SK-N-SH (cell line): ENCODE measurements around the gene WDR62. TPM values are rescaled to one million over a fixed set of nuclear protein-coding genes. Genes with fewer than 3 reads are reported as not detected.

Experiments
- CTCF ChIA-PET: fragments of 300-600, 350-600 bp; formaldehyde crosslinking; extraction: SDS; loops from one replicate; lab custom pipeline; 2021; lab: Yijun Ruan, JAX
- POLR2A ChIA-PET: fragments of 350-600 bp; sonication (Branson Sonifier 250); formaldehyde crosslinking; extraction: SDS; loops from one replicate; lab custom pipeline; 2020; ENCODE audit warnings: antibody characterized with exemption, inconsistent platforms; lab: Yijun Ruan, JAX
- DNase-seq: peaks from one replicate; pipeline ENCODE4 v3.0.0; 2012
- H2AFZ ChIP-seq: fragments of 200-600 bp; sonication (generic); 2 replicates; pipeline ENCODE4 v1.8.1; 2016; ENCODE audit warnings: antibody characterized with exemption, mild to moderate bottlenecking, low read depth
- H3F3A ChIP-seq: fragments of 200-600 bp; sonication (generic); replicated peaks from 2 replicates; pipeline ENCODE3; 2016; ENCODE audit warnings: antibody characterized with exemption, mild to moderate bottlenecking; ENCODE audit not compliant: insufficient read depth
- H3K27ac ChIP-seq, 2 experiments: fragments of 200-500 bp in 1 of 2; fragments of 200-600 bp in 1 of 2; sonication (Bioruptor generic) in 1 of 2; sonication (generic), shearing (Covaris generic) in 1 of 2; 2 replicates each; pipeline versions ENCODE4 v1.5.1 to v1.6.1; 2014 to 2016; ENCODE audit warnings: low read depth in 2 of 2, inconsistent platforms in 1 of 2, low read length in 1 of 2, mild to moderate bottlenecking in 1 of 2, mixed read lengths in 1 of 2
- H3K27me3 ChIP-seq: fragments of 200-600 bp; sonication (generic), shearing (Covaris generic); 2 replicates; pipeline ENCODE4 v1.6.1; 2016; ENCODE audit warnings: mixed run types; ENCODE audit not compliant: insufficient read depth
- H3K36me3 ChIP-seq, 2 experiments: fragments of 200-500 bp in 1 of 2; fragments of 200-600 bp in 1 of 2; sonication (Bioruptor generic) in 1 of 2; sonication (generic) in 1 of 2; replicated peaks in 1 of 2; 2 replicates each; pipeline versions ENCODE3 to v1.5.1; 2014 to 2016; ENCODE audit warnings: low read length in 1 of 2, mild to moderate bottlenecking in 1 of 2; ENCODE audit not compliant: insufficient read depth in 2 of 2, control insufficient read depth in 1 of 2
- H3K4me1 ChIP-seq, 2 experiments: fragments of 200-500 bp in 1 of 2; fragments of 200-600 bp in 1 of 2; sonication (Bioruptor generic) in 1 of 2; sonication (generic), shearing (Covaris generic) in 1 of 2; 2 replicates each; pipeline versions ENCODE4 v1.5.1 to v1.6.1; 2014 to 2016; ENCODE audit warnings: low read depth in 1 of 2, low read length in 1 of 2, mixed run types in 1 of 2; ENCODE audit not compliant: insufficient read depth in 2 of 2, control insufficient read depth in 1 of 2
- H3K4me2 ChIP-seq: fragments of 200-600 bp; sonication (generic), shearing (Covaris generic); 2 replicates; pipeline ENCODE4 v1.6.1; 2017; ENCODE audit warnings: mixed run types
- H3K4me3 ChIP-seq, 2 experiments: fragments of 200-500 bp in 1 of 2; fragments of 200-600 bp in 1 of 2; sonication (Bioruptor generic) in 1 of 2; sonication (generic), shearing (Covaris generic) in 1 of 2; 2 replicates each; pipeline versions ENCODE4 v1.5.1 to v1.8.1; 2014 to 2016; ENCODE audit warnings: low read depth in 2 of 2, inconsistent platforms in 1 of 2, low read length in 1 of 2, mild to moderate bottlenecking in 1 of 2, mixed read lengths in 1 of 2, moderate library complexity in 1 of 2
- H3K79me2 ChIP-seq: fragments of 200-600 bp; sonication (generic); 2 replicates; pipeline ENCODE4 v1.8.1; 2017; ENCODE audit warnings: mild to moderate bottlenecking; ENCODE audit not compliant: insufficient read depth
- H3K9ac ChIP-seq: fragments of 200-600 bp; sonication (generic); 2 replicates; pipeline ENCODE4 v1.6.1; 2017; ENCODE audit warnings: mixed run types
- H3K9me2 ChIP-seq: fragments of 200-600 bp; sonication (generic); 2 replicates; pipeline ENCODE4 v1.6.1; 2017; ENCODE audit warnings: mixed run types
- H3K9me3 ChIP-seq: fragments of 200-600 bp; sonication (generic); 2 replicates; pipeline ENCODE4 v1.6.1; 2017; ENCODE audit warnings: mixed run types, mild to moderate bottlenecking, moderate library complexity
- H4K20me1 ChIP-seq: fragments of 200-600 bp; sonication (generic); 2 replicates; pipeline ENCODE4 v1.6.1; 2017; ENCODE audit warnings: mild to moderate bottlenecking, mixed run types; ENCODE audit not compliant: insufficient read depth
- CHD2 ChIP-seq: fragments of 150-350 bp; IDR thresholded peaks from 2 replicates; pipeline ENCODE4 v1.6.1; 2018; ENCODE audit warnings: low read length; ENCODE audit not compliant: partially characterized antibody
- ELF1 ChIP-seq: IDR thresholded peaks from 2 replicates; pipeline ENCODE4 v1.4.0; 2012
- EP300 ChIP-seq, 2 experiments: IDR thresholded peaks; 2 replicates each; pipeline versions ENCODE4 v1.4.0 to v1.6.1; 2012; ENCODE audit warnings: borderline replicate concordance in 1 of 2, low read depth in 1 of 2, low read length in 1 of 2
- EZH2phosphoT487 ChIP-seq: fragments of 200-600 bp; sonication (generic); IDR thresholded peaks from 2 replicates; pipeline ENCODE4 v1.6.1; 2017; ENCODE audit warnings: low read depth, mixed run types, mild to moderate bottlenecking, antibody characterized with exemption, moderate library complexity, borderline replicate concordance
- GABPA ChIP-seq: IDR thresholded peaks from 2 replicates; pipeline ENCODE4 v1.4.0; 2012; ENCODE audit warnings: low read depth, mild to moderate bottlenecking
- GATA2 ChIP-seq: sonication (generic); formaldehyde crosslinking; IDR thresholded peaks from 2 replicates; pipeline ENCODE4 v1.5.0; 2020; ENCODE audit warnings: mild to moderate bottlenecking, missing genetic modification reagents
- MXI1 ChIP-seq: IDR thresholded peaks from 2 replicates; pipeline ENCODE4 v1.6.1; 2012; ENCODE audit warnings: mild to moderate bottlenecking, low read depth, low read length, improper control_type of control experiment
- NRF1 ChIP-seq: IDR thresholded peaks from 2 replicates; pipeline ENCODE4 v1.6.1; 2012; ENCODE audit warnings: low read depth, mild to moderate bottlenecking, low read length
- POLR2AphosphoS5 ChIP-seq: IDR thresholded peaks from 2 replicates; pipeline ENCODE4 v1.6.1; 2012; ENCODE audit warnings: low read depth, low read length
- RAD21 ChIP-seq: IDR thresholded peaks from 2 replicates; pipeline ENCODE4 v1.6.1; 2012; ENCODE audit warnings: mild to moderate bottlenecking, low read length
- RCOR1 ChIP-seq: fragments of 150-350 bp; IDR thresholded peaks from 2 replicates; pipeline ENCODE4 v1.6.1; 2017; ENCODE audit warnings: antibody characterized with exemption, low read length
- RXRA ChIP-seq: IDR thresholded peaks from 2 replicates; pipeline ENCODE4 v1.4.0; 2012; ENCODE audit warnings: low read depth, mild to moderate bottlenecking, borderline replicate concordance
- SIN3A ChIP-seq: IDR thresholded peaks from 2 replicates; pipeline ENCODE4 v1.6.1; 2012; ENCODE audit warnings: low read depth, mild to moderate bottlenecking, low read length, moderate library complexity, borderline replicate concordance
- SMC3 ChIP-seq: IDR thresholded peaks from 2 replicates; pipeline ENCODE4 v1.6.1; 2012; ENCODE audit warnings: low read depth, low read length, improper control_type of control experiment
- TAF1 ChIP-seq: IDR thresholded peaks from 2 replicates; pipeline ENCODE4 v1.6.1; 2012; ENCODE audit warnings: low read depth, mild to moderate bottlenecking, low read length, moderate library complexity, borderline replicate concordance
- TCF12 ChIP-seq: IDR thresholded peaks from 2 replicates; pipeline ENCODE4 v1.4.0; 2012
- YY1 ChIP-seq: IDR thresholded peaks from 2 replicates; pipeline ENCODE4 v1.4.0; 2012; ENCODE audit warnings: low read depth, mild to moderate bottlenecking
- WGBS: methylation state at CpG from one replicate; pipeline ENCODE4 v1.1.6; 2017; ENCODE audit warnings: low lambda C conversion rate; 5-methylcytosine and 5-hydroxymethylcytosine counted together
- polyA plus RNA-seq, 3 experiments: library from polyadenylated mRNA; depleted of rRNA; stranded (reverse); fragments of >200 nt; gene quantifications; 2 replicates each; pipeline ENCODE4 v1.2.3, GENCODE V29; 2012
- TF ChIP-seq, protein P1 (sequence below): IDR thresholded peaks from 2 replicates; pipeline ENCODE4 v1.4.0; 2012; ENCODE audit warnings: low read depth
- TF ChIP-seq, protein P2 (sequence below): fragments of 150-350 bp; IDR thresholded peaks from 2 replicates; pipeline ENCODE4 v1.6.1; 2016; ENCODE audit warnings: mild to moderate bottlenecking, low read depth, low read length
- TF ChIP-seq, protein P3 (sequence below): IDR thresholded peaks from 2 replicates; pipeline ENCODE4; 2012
- TF ChIP-seq, protein P4 (sequence below): IDR thresholded peaks from 2 replicates; pipeline ENCODE4 v1.6.1; 2012; ENCODE audit warnings: mild to moderate bottlenecking, low read depth, low read length, moderate library complexity

Gene WDR62
- polyA plus RNA-seq, 1 of the 3 experiments (the other 2 are of a cell fraction) = 5.3 TPM

DNA sequence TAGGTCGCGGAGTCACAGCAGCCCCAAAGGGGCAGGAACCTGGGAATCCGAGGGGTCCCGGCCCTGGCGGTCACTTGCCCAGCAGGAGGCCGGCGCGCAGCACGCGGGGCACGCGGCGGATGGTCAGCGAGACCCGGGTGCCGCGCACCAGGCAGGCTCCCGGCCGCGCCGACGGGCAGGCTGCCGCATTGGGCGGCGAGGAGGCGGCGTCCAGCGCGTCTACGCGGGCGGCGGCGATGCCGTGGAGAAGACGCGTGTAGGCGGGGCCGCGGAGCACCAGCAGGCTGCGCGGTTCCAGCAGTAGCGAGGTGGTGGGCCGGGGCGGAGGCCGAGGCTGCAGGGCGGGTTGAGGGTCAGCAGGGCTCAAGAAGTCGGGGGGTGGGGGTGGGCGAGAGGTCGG, 45.5 kb upstream of the WDR62 start:
- Histone ChIP-seq H2AFZ (no peak overlapping the region), H3K9ac (no peak overlapping the region), H3K4me2 (peak overlapping the region; percentile 52; the same call in 1 of the 2 replicates), H3K36me3 (no peaks in the 10 kb centered on the region), H3K4me1 (peaks cover 0 to 23% of the 10 kb centered on the region in 2 experiments; a peak in 1 of 4 replicates), H3K9me3 (no peaks in the 10 kb centered on the region), H3K27me3 (no peaks in the 10 kb centered on the region), H3K4me3 (peak overlapping the region; percentile 2 to 6; a peak in 2 of 4 replicates), H3K79me2 (peaks cover 8% of the 10 kb centered on the region; the same call in 1 of the 2 replicates), H3F3A (no peaks in the 10 kb centered on the region), H4K20me1 (no peaks in the 10 kb centered on the region), H3K9me2 (no peaks in the 10 kb centered on the region), H3K27ac (no peak overlapping the region)
- 19% methylated on average over 20 of the region's 50 CpGs for WGBS
- POLR2A ChIA-PET = interaction anchor here (1.7 kb wide), 1 partner anchor 15 kb away, joined by 4 read pairs; no protein-coding TSS in a partner anchor
- CTCF ChIA-PET = no interaction called here
- peak; percentile 90 for DNase-seq
- TF ChIP-seq, protein P1, sequence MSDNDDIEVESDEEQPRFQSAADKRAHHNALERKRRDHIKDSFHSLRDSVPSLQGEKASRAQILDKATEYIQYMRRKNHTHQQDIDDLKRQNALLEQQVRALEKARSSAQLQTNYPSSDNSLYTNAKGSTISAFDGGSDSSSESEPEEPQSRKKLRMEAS = peak; percentile 21; the same call in 1 of the 2 replicates
- TF ChIP-seq RCOR1 (no peak), SIN3A (no peak), TAF1 (0 out of 2 replicates have a peak, but pooled peaks have one; percentile 21), POLR2AphosphoS5 (no peak; the same call in 1 of the 2 replicates), MXI1 (0 out of 2 replicates have a peak, but pooled peaks have one; percentile 15), RXRA (no peak), SMC3 (no peak)
- TF ChIP-seq, protein P2, sequence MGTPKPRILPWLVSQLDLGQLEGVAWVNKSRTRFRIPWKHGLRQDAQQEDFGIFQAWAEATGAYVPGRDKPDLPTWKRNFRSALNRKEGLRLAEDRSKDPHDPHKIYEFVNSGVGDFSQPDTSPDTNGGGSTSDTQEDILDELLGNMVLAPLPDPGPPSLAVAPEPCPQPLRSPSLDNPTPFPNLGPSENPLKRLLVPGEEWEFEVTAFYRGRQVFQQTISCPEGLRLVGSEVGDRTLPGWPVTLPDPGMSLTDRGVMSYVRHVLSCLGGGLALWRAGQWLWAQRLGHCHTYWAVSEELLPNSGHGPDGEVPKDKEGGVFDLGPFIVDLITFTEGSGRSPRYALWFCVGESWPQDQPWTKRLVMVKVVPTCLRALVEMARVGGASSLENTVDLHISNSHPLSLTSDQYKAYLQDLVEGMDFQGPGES = no peak
- TF ChIP-seq, protein P3, sequence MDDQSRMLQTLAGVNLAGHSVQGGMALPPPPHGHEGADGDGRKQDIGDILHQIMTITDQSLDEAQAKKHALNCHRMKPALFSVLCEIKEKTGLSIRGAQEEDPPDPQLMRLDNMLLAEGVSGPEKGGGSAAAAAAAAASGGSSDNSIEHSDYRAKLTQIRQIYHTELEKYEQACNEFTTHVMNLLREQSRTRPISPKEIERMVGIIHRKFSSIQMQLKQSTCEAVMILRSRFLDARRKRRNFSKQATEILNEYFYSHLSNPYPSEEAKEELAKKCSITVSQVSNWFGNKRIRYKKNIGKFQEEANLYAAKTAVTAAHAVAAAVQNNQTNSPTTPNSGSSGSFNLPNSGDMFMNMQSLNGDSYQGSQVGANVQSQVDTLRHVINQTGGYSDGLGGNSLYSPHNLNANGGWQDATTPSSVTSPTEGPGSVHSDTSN = no peak

DNA sequence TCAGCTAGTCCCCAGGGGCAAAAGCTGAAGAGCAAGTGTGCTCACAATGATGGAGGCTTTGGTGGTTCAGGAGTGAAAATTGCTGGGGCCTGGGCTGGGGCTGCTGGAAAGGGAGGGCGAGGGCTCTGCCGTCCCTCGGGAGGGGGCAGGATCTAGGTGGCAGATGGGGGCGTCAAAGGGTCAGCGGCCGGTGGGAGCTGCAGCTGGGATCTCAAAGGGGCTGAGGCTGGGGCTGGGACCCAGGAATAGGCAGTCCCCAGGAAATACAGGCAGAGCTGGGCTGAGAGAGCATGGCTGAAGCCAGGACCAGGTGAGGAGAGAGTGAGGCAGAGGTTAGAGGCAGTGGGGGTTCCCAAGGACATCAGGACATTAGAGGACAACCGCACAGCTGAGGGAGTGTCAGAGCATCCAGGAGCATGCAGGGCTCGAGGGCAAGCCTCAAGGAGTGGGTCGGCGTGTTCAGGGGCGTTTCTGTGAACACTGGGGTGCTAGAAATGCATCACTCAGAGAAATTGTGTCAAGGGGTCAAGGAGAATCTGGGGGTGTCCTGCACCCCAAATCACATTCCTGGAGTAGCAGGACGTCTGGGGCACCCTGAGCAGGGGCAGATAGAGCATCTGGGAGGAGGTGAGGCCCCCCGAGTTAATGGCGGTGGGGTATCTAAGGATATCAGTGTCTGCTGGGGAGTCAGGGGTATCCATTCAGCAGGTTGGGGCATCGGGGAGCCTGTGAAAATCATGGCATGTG, 44.9 kb upstream of the WDR62 start:
- ChIA-PET CTCF (no interaction called here), POLR2A (interaction anchor here (1.7 kb wide), 1 partner anchor 16 kb away, joined by 4 read pairs; no protein-coding TSS in a partner anchor)
- Histone ChIP-seq H2AFZ (no peak overlapping the region), H3K4me1 (peaks cover under 1 to 24% of the 10 kb centered on the region in 2 experiments; a peak in 2 of 4 replicates), H3K4me3 (peak overlapping the region; percentile 2 to 6; a peak in 2 of 4 replicates), H3K79me2 (peaks cover 8% of the 10 kb centered on the region; the same call in 1 of the 2 replicates), H3K27me3 (no peaks in the 10 kb centered on the region), H3K9ac (no peak overlapping the region), H3K36me3 (no peaks in the 10 kb centered on the region), H4K20me1 (no peaks in the 10 kb centered on the region), H3K4me2 (peak overlapping the region; percentile 52; the same call in 1 of the 2 replicates), H3K9me3 (no peaks in the 10 kb centered on the region), H3F3A (no peaks in the 10 kb centered on the region), H3K27ac (no peak overlapping the region), H3K9me2 (no peaks in the 10 kb centered on the region)
- DNase-seq = no peak
- 70% methylated on average over 15 of the region's 15 CpGs for WGBS
- TF ChIP-seq SMC3 = no peak
- TF ChIP-seq GATA2 (CRISPR knock-in tag) = no peak
- TF ChIP-seq TAF1 = no peak
- TF ChIP-seq GABPA = no peak
- TF ChIP-seq RAD21 = no peak
- no peak for TF ChIP-seq ELF1
- TF ChIP-seq YY1 = no peak
- TF ChIP-seq, protein P4, sequence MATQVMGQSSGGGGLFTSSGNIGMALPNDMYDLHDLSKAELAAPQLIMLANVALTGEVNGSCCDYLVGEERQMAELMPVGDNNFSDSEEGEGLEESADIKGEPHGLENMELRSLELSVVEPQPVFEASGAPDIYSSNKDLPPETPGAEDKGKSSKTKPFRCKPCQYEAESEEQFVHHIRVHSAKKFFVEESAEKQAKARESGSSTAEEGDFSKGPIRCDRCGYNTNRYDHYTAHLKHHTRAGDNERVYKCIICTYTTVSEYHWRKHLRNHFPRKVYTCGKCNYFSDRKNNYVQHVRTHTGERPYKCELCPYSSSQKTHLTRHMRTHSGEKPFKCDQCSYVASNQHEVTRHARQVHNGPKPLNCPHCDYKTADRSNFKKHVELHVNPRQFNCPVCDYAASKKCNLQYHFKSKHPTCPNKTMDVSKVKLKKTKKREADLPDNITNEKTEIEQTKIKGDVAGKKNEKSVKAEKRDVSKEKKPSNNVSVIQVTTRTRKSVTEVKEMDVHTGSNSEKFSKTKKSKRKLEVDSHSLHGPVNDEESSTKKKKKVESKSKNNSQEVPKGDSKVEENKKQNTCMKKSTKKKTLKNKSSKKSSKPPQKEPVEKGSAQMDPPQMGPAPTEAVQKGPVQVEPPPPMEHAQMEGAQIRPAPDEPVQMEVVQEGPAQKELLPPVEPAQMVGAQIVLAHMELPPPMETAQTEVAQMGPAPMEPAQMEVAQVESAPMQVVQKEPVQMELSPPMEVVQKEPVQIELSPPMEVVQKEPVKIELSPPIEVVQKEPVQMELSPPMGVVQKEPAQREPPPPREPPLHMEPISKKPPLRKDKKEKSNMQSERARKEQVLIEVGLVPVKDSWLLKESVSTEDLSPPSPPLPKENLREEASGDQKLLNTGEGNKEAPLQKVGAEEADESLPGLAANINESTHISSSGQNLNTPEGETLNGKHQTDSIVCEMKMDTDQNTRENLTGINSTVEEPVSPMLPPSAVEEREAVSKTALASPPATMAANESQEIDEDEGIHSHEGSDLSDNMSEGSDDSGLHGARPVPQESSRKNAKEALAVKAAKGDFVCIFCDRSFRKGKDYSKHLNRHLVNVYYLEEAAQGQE = no peak
- no peak for TF ChIP-seq NRF1
- TF ChIP-seq CHD2 = no peak
- no peak for TF ChIP-seq EZH2phosphoT487
- TF ChIP-seq EP300 (IDR thresholded peaks at IDR 0.05; ENCODE audit: borderline replicate concordance in 1 of 2, low read depth in 1 of 2, low read length in 1 of 2) = no peak
- TF ChIP-seq TCF12 = no peak
